Measurements from ENCODE around the gene ACVR1B.
"Not testable (repeated sequence)": the region's sequence is repeated elsewhere in the genome, so short reads cannot be mapped to it uniquely, and the experiment has no call there.

Gene ACVR1B

GRCh38 chr12:51976376-51977160, 25.1 kb downstream of the ACVR1B start:
- no peak for TF ChIP-seq POLR2A (IDR thresholded peaks at IDR 0.05; ENCODE audit: low read depth, low read length)
- no peak for DNase-seq (ENCODE audit: insufficient read length, low spot score)
- FAIRE-seq: no peak

GRCh38 chr12:51977320-51977753, 25.8 kb downstream of the ACVR1B start:
- TF ChIP-seq POLR2A (IDR thresholded peaks at IDR 0.05; ENCODE audit: low read depth, low read length): no peak
- DNase-seq (ENCODE audit: insufficient read length, low spot score): no peak
- FAIRE-seq: no peak

- FAIRE-seq; DNase-seq (ENCODE audit: insufficient read length, low spot score): not testable (repeated sequence)
These were observed 27.8 kb downstream of the ACVR1B start for GRCh38 chr12:51979306-51979705.

- no peak for FAIRE-seq
- DNase-seq (ENCODE audit: insufficient read length, low spot score): peak; percentile 78
- TF ChIP-seq POLR2A (IDR thresholded peaks at IDR 0.05; ENCODE audit: low read depth, low read length): no peak
These were observed 28.7 kb downstream of the ACVR1B start for GRCh38 chr12:51980051-51980808.

GRCh38 chr12:51980809-51981127, 29.3 kb downstream of the ACVR1B start:
- no peak for TF ChIP-seq POLR2A (IDR thresholded peaks at IDR 0.05; ENCODE audit: low read depth, low read length)
- no peak for FAIRE-seq

GRCh38 chr12:51984657-51985056, 33.2 kb downstream of the ACVR1B start:
- DNase-seq (ENCODE audit: insufficient read length, low spot score) (no peak), FAIRE-seq (no peak)
- no peak for TF ChIP-seq POLR2A (IDR thresholded peaks at IDR 0.05; ENCODE audit: low read depth, low read length)

More at GRCh38 chr12:51980809-51981127, 29.3 kb downstream of the ACVR1B start:
- no peak for DNase-seq (ENCODE audit: insufficient read length, low spot score)

GRCh38 chr12:51985154-51985835, 33.8 kb downstream of the ACVR1B start:
- no peak for TF ChIP-seq POLR2A (IDR thresholded peaks at IDR 0.05; ENCODE audit: low read depth, low read length)
- FAIRE-seq (no peak), DNase-seq (ENCODE audit: insufficient read length, low spot score) (no peak)

GRCh38 chr12:51986834-51987233, 35.3 kb downstream of the ACVR1B start:
- DNase-seq (ENCODE audit: insufficient read length, low spot score): no peak
- no peak for TF ChIP-seq POLR2A (IDR thresholded peaks at IDR 0.05; ENCODE audit: low read depth, low read length)
- FAIRE-seq: no peak

GRCh38 chr12:51992246-51992645, 40.7 kb downstream of the ACVR1B start:
- no peak for FAIRE-seq
- DNase-seq (ENCODE audit: insufficient read length, low spot score): no peak
- no peak for TF ChIP-seq POLR2A (IDR thresholded peaks at IDR 0.05; ENCODE audit: low read depth, low read length)

GRCh38 chr12:51994539-51994820, 43.0 kb downstream of the ACVR1B start:
- no peak for DNase-seq (ENCODE audit: insufficient read length, low spot score)
- no peak for FAIRE-seq
- no peak for TF ChIP-seq POLR2A (IDR thresholded peaks at IDR 0.05; ENCODE audit: low read depth, low read length)

GRCh38 chr12:51994959-51995358, 43.5 kb downstream of the ACVR1B start:
- no peak for TF ChIP-seq POLR2A (IDR thresholded peaks at IDR 0.05; ENCODE audit: low read depth, low read length)
- DNase-seq (ENCODE audit: insufficient read length, low spot score) (no peak), FAIRE-seq (no peak)

- TF ChIP-seq POLR2A (IDR thresholded peaks at IDR 0.05; ENCODE audit: low read depth, low read length): no peak
- no peak for FAIRE-seq
These were observed 45.6 kb downstream of the ACVR1B start for GRCh38 chr12:51997136-51997535.

GRCh38 chr12:52003016-52003550, 51.6 kb downstream of the ACVR1B start:
- no peak for TF ChIP-seq POLR2A (IDR thresholded peaks at IDR 0.05; ENCODE audit: low read depth, low read length)
- FAIRE-seq (no peak), DNase-seq (ENCODE audit: insufficient read length, low spot score) (no peak)

More at GRCh38 chr12:51997136-51997535, 45.6 kb downstream of the ACVR1B start:
- no peak for DNase-seq (ENCODE audit: insufficient read length, low spot score)

- FAIRE-seq: no peak
- no peak for TF ChIP-seq POLR2A (IDR thresholded peaks at IDR 0.05; ENCODE audit: low read depth, low read length)
These were observed 52.1 kb downstream of the ACVR1B start for GRCh38 chr12:52003591-52003990.

More at GRCh38 chr12:52003591-52003990, 52.1 kb downstream of the ACVR1B start:
- no peak for DNase-seq (ENCODE audit: insufficient read length, low spot score)

All from H54 (cell line).